ENCODE results near the gene LRRC55.

LRRC55 gene

GRCh38 chr11:57217053-57217452 lies 35.3 kb downstream of the LRRC55 start:
- no peak for DNase-seq
- Histone ChIP-seq H3K27me3 (ENCODE audit: insufficient read depth, low read depth, severe bottlenecking) (no peaks in the 10 kb centered on the region), H3K27ac (no peak overlapping the region), H3K9me3 (ENCODE audit: severe bottlenecking) (no peaks in the 10 kb centered on the region), H3K36me3 (no peaks in the 10 kb centered on the region), H3K4me3 (ENCODE audit: low read depth, low read length) (no peak overlapping the region)
- TF ChIP-seq, protein P1, sequence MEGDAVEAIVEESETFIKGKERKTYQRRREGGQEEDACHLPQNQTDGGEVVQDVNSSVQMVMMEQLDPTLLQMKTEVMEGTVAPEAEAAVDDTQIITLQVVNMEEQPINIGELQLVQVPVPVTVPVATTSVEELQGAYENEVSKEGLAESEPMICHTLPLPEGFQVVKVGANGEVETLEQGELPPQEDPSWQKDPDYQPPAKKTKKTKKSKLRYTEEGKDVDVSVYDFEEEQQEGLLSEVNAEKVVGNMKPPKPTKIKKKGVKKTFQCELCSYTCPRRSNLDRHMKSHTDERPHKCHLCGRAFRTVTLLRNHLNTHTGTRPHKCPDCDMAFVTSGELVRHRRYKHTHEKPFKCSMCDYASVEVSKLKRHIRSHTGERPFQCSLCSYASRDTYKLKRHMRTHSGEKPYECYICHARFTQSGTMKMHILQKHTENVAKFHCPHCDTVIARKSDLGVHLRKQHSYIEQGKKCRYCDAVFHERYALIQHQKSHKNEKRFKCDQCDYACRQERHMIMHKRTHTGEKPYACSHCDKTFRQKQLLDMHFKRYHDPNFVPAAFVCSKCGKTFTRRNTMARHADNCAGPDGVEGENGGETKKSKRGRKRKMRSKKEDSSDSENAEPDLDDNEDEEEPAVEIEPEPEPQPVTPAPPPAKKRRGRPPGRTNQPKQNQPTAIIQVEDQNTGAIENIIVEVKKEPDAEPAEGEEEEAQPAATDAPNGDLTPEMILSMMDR (IDR thresholded peaks at IDR 0.05; ENCODE audit: low read depth, low read length), result no peak

GRCh38 chr11:57219021-57219627 lies 37.4 kb downstream of the LRRC55 start:
- H3K4me3 ChIP-seq (ENCODE audit: low read depth, low read length), result no peak overlapping the region
- no peaks in the 10 kb centered on the region for H3K27me3 ChIP-seq (ENCODE audit: insufficient read depth, low read depth, severe bottlenecking)
- DNase-seq, result no peak
- TF ChIP-seq, protein P1 (IDR thresholded peaks at IDR 0.05; ENCODE audit: low read depth, low read length), result no peak
- no peaks in the 10 kb centered on the region for H3K9me3 ChIP-seq (ENCODE audit: severe bottlenecking)
- H3K36me3 ChIP-seq, result no peaks in the 10 kb centered on the region
- no peak overlapping the region for H3K27ac ChIP-seq

DNA sequence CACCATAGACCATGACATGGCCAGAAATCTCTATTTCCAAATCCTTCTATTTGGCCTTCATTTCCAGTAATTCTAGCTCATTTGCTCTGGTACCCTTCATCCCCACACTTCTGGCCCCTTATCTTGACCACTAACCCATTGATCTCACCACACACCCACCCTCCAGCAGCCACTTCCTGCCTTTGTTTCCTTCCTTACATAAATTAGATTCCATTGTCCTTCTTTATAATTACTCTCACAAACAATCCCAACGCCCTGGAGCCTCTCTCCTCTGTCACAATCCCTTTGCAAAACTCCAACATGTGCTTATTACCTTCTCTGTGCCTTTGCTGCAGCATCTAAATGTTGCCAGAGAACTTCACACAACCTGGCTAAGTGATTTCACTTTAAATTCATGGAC lies 40.5 kb downstream of the LRRC55 start:
- no peaks in the 10 kb centered on the region for H3K27me3 ChIP-seq (ENCODE audit: insufficient read depth, low read depth, severe bottlenecking)
- no peaks in the 10 kb centered on the region for H3K9me3 ChIP-seq (ENCODE audit: severe bottlenecking)
- no peak overlapping the region for H3K4me3 ChIP-seq (ENCODE audit: low read depth, low read length)
- DNase-seq, result no peak
- H3K36me3 ChIP-seq, result no peaks in the 10 kb centered on the region
- TF ChIP-seq, protein P1 (IDR thresholded peaks at IDR 0.05; ENCODE audit: low read depth, low read length), result no peak
- H3K27ac ChIP-seq, result no peak overlapping the region

- no peak for DNase-seq
- no peaks in the 10 kb centered on the region for H3K36me3 ChIP-seq
- no peak overlapping the region for H3K27ac ChIP-seq
- TF ChIP-seq, protein P1 (IDR thresholded peaks at IDR 0.05; ENCODE audit: low read depth, low read length), result no peak
- H3K4me3 ChIP-seq (ENCODE audit: low read depth, low read length), result no peak overlapping the region
- no peaks in the 10 kb centered on the region for H3K27me3 ChIP-seq (ENCODE audit: insufficient read depth, low read depth, severe bottlenecking)
- H3K9me3 ChIP-seq (ENCODE audit: severe bottlenecking), result no peaks in the 10 kb centered on the region
These were observed 41.8 kb downstream of the LRRC55 start for GRCh38 chr11:57223601-57224000.

GRCh38 chr11:57224128-57224527 lies 42.4 kb downstream of the LRRC55 start:
- Histone ChIP-seq H3K36me3 (no peaks in the 10 kb centered on the region), H3K27ac (no peak overlapping the region), H3K9me3 (ENCODE audit: severe bottlenecking) (no peaks in the 10 kb centered on the region), H3K27me3 (ENCODE audit: insufficient read depth, low read depth, severe bottlenecking) (no peaks in the 10 kb centered on the region), H3K4me3 (ENCODE audit: low read depth, low read length) (no peak overlapping the region)
- TF ChIP-seq, protein P1 (IDR thresholded peaks at IDR 0.05; ENCODE audit: low read depth, low read length), result no peak
- DNase-seq, result no peak

DNA sequence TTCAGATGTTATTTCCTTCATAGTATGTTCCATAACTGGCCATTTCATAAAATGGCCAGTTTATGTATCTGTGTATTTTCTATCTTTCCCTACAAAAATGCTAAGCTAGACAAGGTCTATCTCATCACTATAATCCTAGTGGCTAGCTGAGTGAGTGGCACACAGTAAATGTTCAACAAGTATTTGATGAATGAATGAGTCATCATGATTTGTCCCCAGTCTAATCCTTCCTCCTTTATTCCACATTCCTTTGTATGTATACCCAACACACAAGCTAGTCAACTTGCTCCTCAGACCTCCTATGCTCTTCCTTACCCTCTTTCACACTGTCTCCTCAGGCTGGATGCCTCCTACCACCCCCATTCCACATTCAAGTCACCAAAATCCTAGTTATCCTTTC lies 42.8 kb downstream of the LRRC55 start:
- TF ChIP-seq, protein P1 (IDR thresholded peaks at IDR 0.05; ENCODE audit: low read depth, low read length), result no peak
- H3K36me3 ChIP-seq, result no peaks in the 10 kb centered on the region
- no peaks in the 10 kb centered on the region for H3K27me3 ChIP-seq (ENCODE audit: insufficient read depth, low read depth, severe bottlenecking)
- no peak overlapping the region for H3K27ac ChIP-seq
- H3K4me3 ChIP-seq (ENCODE audit: low read depth, low read length), result no peak overlapping the region
- no peak for DNase-seq
- H3K9me3 ChIP-seq (ENCODE audit: severe bottlenecking), result no peaks in the 10 kb centered on the region
